GM18505 (cell line): ENCODE results near the gene GSTM2.

Experiments used
- ATAC-seq: cut with Tn5 transposase; IDR thresholded peaks from one replicate; pipeline ENCODE4 v1.9.1; 2021; ENCODE audit not compliant: unreplicated experiment
- POLR2A ChIP-seq: IDR thresholded peaks from 4 replicates; pipeline ENCODE4 v1.6.1; 2011; ENCODE audit warnings: borderline replicate concordance; ENCODE audit not compliant: insufficient read depth, insufficient read length; ENCODE audit errors: extremely low read depth

GSTM2 gene

GRCh38 chr1:109718495-109718894, 50.6 kb downstream of the GSTM2 start:
- no peak for ATAC-seq
- no peak for TF ChIP-seq POLR2A

- ATAC-seq, result no peak
- TF ChIP-seq POLR2A, result no peak
Measured at GRCh38 chr1:109719337-109719837, 51.5 kb downstream of the GSTM2 start.

- TF ChIP-seq POLR2A, result no peak
- no peak for ATAC-seq
Measured at GRCh38 chr1:109721042-109721441, 53.2 kb downstream of the GSTM2 start.

GRCh38 chr1:109721971-109722370, 54.1 kb downstream of the GSTM2 start:
- TF ChIP-seq POLR2A, result no peak
- no peak for ATAC-seq

- ATAC-seq, result no peak
- TF ChIP-seq POLR2A, result no peak
Measured at GRCh38 chr1:109722908-109723691, 55.2 kb downstream of the GSTM2 start.
